Measurements from ENCODE around the gene PDK4.
"Not testable (repeated sequence)": the region's sequence is repeated elsewhere in the genome, so short reads cannot be mapped to it uniquely, and the experiment has no call there.

- not testable (repeated sequence) for TF ChIP-seq CTCF (IDR thresholded peaks at IDR 0.05); EP300 (IDR thresholded peaks at IDR 0.05; ENCODE audit: low read depth); POLR2A (IDR thresholded peaks at IDR 0.05); POLR2AphosphoS5 (IDR thresholded peaks at IDR 0.05)
These were observed 8.1 kb upstream of the PDK4 start for GRCh38 chr7:95604397-95604796.

Measured in transverse colon (tissue), 4 donors.